Measurements from ENCODE around the gene FOXK1. TPM values are rescaled to one million over a fixed set of nuclear protein-coding genes. Genes with fewer than 3 reads are reported as not detected.
A peak's percentile ranks its signal among the peaks of the same experiment; 100 is the strongest.

Gene FOXK1
- polyA plus RNA-seq, 1 experiment = 3.4 TPM

DNA sequence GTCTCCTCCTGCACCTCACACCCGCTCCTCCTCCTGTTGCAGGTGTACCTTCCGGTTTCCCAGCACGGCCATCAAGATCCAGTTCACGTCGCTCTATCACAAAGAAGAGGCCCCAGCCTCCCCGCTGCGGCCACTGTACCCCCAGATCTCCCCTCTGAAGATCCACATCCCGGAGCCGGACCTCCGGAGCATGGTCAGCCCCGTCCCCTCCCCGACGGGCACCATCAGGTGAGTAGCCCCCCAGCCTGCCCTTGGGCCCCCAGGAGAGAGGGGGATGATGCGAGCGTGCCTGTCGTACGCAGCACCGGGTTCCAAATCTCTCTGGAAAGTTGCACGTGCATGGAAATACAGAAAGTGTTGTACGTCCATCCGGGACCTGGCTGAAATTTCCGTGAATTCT lies 58.7 kb downstream of the FOXK1 start:
- POLR2A ChIA-PET = no interaction called here

DNA sequence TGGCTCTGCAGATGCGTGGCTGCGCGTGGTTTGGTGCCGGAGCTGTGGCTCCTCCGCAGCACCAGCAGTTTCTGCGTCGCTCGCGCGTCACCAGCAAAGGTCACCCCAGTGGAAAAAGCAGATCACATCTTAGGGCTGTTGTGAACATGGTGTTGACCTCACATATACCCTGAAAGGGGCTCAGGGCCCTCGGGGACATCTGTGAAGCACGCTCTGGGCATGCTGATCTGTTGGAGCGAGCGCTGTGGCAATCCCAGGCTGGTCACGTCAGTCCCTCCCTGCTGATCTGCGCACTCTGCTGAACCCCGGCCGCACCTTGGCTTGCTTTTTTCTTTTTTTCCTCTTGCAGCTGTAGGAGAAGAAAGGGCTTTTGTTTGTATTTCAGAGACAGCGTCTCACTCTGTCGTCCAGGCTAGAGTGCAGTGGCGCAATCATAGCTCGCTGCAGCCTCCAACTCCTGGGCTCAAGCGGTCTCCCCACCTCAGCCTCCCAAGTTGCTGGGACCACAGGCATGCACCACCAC lies 60.0 kb downstream of the FOXK1 start:
- ChIA-PET CTCF (no interaction called here), POLR2A (no interaction called here)
- H3K27me3 ChIP-seq (ENCODE audit: control insufficient read depth, insufficient read depth, low read length) = no peaks in the 10 kb centered on the region
- DNase-seq (ENCODE audit: low read depth, low spot score) = no peak
- peaks cover 7% of the 10 kb centered on the region; the same call in 1 of the 2 replicates for H3K9me3 ChIP-seq (ENCODE audit: control insufficient read depth, insufficient read depth, low read length)
- H3K4me3 ChIP-seq (ENCODE audit: low read depth, low read length) = no peak overlapping the region
- TF ChIP-seq, protein P1, sequence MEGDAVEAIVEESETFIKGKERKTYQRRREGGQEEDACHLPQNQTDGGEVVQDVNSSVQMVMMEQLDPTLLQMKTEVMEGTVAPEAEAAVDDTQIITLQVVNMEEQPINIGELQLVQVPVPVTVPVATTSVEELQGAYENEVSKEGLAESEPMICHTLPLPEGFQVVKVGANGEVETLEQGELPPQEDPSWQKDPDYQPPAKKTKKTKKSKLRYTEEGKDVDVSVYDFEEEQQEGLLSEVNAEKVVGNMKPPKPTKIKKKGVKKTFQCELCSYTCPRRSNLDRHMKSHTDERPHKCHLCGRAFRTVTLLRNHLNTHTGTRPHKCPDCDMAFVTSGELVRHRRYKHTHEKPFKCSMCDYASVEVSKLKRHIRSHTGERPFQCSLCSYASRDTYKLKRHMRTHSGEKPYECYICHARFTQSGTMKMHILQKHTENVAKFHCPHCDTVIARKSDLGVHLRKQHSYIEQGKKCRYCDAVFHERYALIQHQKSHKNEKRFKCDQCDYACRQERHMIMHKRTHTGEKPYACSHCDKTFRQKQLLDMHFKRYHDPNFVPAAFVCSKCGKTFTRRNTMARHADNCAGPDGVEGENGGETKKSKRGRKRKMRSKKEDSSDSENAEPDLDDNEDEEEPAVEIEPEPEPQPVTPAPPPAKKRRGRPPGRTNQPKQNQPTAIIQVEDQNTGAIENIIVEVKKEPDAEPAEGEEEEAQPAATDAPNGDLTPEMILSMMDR (IDR thresholded peaks at IDR 0.05; ENCODE audit: low read depth, low read length) = no peak
- no peak overlapping the region for H3K27ac ChIP-seq (ENCODE audit: low read depth, low read length)

More for the DNA sequence above, 58.7 kb downstream of the FOXK1 start:
- Histone ChIP-seq H3K9me3 (ENCODE audit: control insufficient read depth, insufficient read depth, low read length) (peaks cover 5% of the 10 kb centered on the region; the same call in 1 of the 2 replicates), H3K27ac (ENCODE audit: low read depth, low read length) (no peak overlapping the region), H3K27me3 (ENCODE audit: control insufficient read depth, insufficient read depth, low read length) (no peaks in the 10 kb centered on the region), H3K4me3 (ENCODE audit: low read depth, low read length) (no peak overlapping the region)
- TF ChIP-seq, protein P1 (IDR thresholded peaks at IDR 0.05; ENCODE audit: low read depth, low read length) = no peak
- DNase-seq (ENCODE audit: low read depth, low spot score) = no peak
- CTCF ChIA-PET = interaction anchor here (0.6 to 0.7 kb wide), 2 partner anchors 17 to 99 kb away, joined by 3 to 4 read pairs; no protein-coding TSS in a partner anchor

DNA sequence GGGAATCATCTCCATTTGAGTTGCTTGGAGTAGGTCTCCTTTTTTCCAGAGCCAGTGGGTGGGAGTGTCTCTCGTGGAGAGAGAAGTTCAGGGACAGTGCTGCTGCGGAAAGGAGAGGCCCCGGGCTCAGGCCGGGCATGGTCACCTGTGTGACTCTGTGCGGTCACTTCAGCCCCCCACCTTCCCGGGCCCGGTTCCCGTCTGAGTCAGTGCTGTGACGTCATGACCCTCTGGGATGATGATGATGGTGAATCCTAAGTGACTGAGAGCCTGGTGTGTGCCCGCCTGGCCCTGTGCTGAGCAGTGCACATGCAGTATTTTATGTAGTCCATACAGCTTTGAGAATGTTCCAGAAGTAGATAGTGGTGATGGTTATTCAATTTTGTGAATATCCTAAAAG lies 60.8 kb downstream of the FOXK1 start:
- Histone ChIP-seq H3K27me3 (ENCODE audit: control insufficient read depth, insufficient read depth, low read length) (no peaks in the 10 kb centered on the region), H3K4me3 (ENCODE audit: low read depth, low read length) (no peak overlapping the region), H3K9me3 (ENCODE audit: control insufficient read depth, insufficient read depth, low read length) (peaks cover 8% of the 10 kb centered on the region; the same call in 1 of the 2 replicates), H3K27ac (ENCODE audit: low read depth, low read length) (no peak overlapping the region)
- CTCF ChIA-PET = no interaction called here
- TF ChIP-seq, protein P1 (IDR thresholded peaks at IDR 0.05; ENCODE audit: low read depth, low read length) = no peak
- POLR2A ChIA-PET = no interaction called here
- DNase-seq (ENCODE audit: low read depth, low spot score) = no peak

DNA sequence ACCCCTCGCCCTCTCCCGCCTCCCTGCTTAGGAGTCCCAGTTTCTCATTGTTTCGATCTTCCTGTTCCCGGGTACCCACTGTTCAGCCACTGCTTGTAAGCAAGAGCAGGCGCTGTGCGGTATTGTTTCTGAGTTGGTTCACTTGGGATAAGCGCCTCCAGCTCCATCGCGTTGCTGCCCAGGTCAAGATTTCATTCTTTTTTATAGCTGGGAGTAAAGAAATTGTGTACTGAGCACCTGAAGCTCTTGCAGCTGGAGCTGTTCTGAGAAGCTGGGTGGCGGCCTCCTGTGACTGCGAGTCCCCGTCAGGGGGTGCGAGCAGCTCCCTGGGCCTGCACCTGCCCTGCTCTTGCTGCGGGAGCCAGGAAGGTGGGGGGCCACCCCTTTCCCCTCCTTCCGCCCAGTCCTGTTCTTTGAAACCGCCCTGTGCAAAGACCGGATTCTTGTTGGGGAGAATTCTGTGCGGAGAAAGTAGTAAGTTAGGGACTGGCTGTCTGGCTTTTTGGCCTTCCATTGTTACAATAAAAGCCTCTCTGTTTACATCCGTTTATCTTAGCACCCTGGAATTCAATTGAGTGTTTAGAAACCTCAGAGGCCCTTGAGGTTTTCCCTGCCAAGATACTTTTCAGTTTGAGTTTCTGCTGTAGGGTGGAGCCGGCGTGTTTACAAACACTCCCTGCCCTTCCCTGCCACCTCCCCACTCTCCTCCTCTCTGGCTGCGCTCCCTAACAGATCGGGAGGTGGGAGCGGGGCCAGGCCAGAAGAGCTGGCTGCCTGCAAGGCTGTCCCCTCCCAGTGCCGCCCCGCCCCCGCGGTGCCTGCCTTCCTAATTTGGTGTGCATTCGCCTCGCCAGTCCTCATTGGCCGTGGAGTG lies 62.5 kb downstream of the FOXK1 start:
- peak overlapping the region; percentile 99 for H3K27ac ChIP-seq (ENCODE audit: low read depth, low read length)
- CTCF ChIA-PET = interaction anchor here (0.7 kb wide), 1 partner anchor 704 kb away, joined by 3 read pairs; no protein-coding TSS in a partner anchor
- POLR2A ChIA-PET = interaction anchor here (0.6 to 4.0 kb wide), 16 partner anchors 10 to 1870 kb away, joined by 3 to 25 read pairs (median 4); partner anchors contain the start of gene AP5Z1
- TF ChIP-seq, protein P1 (IDR thresholded peaks at IDR 0.05; ENCODE audit: low read depth, low read length) = no peak
- H3K27me3 ChIP-seq (ENCODE audit: control insufficient read depth, insufficient read depth, low read length) = no peaks in the 10 kb centered on the region
- peak; percentile 99 for DNase-seq (ENCODE audit: low read depth, low spot score)
- peak overlapping the region; percentile 41 for H3K4me3 ChIP-seq (ENCODE audit: low read depth, low read length)
- peaks cover 8% of the 10 kb centered on the region; the same call in 1 of the 2 replicates for H3K9me3 ChIP-seq (ENCODE audit: control insufficient read depth, insufficient read depth, low read length)
